Ishikawa (cell line): ENCODE data around the gene IGF1R.

Experiments used
- EGR1 ChIP-seq: IDR thresholded peaks from 2 replicates; pipeline ENCODE4 v1.6.1; 2012
- TAF1 ChIP-seq: IDR thresholded peaks from 2 replicates; pipeline ENCODE4 v1.6.1; 2012; ENCODE audit warnings: low read depth, mild to moderate bottlenecking

- TF ChIP-seq EGR1 (no peak), TAF1 (no peak)
These were observed 96.8 kb downstream of the IGF1R start for GRCh38 chr15:98745179-98745578.
